CD4-positive, alpha-beta T cell treated with Interleukin-17A for 4 hours (primary cell): ENCODE data around the gene GIMAP8.
A peak's percentile ranks its signal among the peaks of the same experiment; 100 is the strongest.

ENCODE experiments used
- DNase-seq: peaks from one replicate; pipeline ENCODE4 v3.0.0-alpha.2; 2020; ENCODE audit warnings: mixed read lengths

Gene GIMAP8

GRCh38 chr7:150412016-150412415 lies 38.4 kb upstream of the GIMAP8 start:
- DNase-seq: no peak

DNA sequence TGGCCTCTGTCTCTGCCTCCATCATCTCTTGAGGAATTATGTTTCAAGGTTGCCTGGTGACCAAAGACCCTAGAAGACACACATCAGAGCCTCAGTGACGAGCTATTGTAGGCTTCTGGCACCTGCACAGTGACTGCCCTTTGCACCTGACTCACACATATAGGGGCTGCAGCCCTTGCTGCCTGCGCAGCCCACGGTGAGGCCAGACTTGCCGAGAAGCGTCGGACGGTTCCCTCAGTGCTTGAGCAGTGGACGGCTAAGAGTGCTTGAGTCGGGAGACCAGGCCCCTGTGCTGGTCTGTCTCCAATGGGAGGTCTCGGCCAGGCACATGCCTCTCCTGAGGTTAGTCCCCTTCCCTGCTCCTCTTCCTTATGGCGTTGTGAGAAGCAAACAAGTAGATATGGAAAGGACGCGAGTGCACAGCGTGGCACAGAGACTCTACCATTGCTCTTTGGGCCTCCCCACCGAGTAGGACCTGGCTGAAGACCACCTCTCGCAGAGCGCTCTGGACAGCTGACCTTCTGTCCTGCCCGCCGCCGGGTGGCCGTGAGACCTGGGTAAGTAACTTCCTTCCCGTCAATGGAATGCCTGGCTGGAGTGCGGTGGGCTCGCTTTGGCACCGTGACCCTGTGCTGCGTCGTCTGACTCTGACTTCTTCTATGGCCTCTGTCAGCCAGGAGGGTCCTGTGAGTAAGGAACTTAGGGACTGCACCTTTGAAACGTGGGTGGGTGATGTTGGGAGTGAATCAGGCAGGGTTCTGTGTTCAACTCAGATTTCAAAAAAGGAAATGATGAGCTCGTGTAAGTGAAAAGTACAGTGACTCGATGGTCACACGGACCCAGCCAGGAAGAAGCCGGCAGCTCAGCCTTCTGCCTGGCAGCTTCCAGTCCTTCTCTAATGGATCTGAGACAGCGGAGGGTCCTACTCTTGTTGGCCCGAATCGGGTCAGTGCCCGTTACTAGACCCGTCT lies 37.6 kb upstream of the GIMAP8 start:
- no peak for DNase-seq

DNA sequence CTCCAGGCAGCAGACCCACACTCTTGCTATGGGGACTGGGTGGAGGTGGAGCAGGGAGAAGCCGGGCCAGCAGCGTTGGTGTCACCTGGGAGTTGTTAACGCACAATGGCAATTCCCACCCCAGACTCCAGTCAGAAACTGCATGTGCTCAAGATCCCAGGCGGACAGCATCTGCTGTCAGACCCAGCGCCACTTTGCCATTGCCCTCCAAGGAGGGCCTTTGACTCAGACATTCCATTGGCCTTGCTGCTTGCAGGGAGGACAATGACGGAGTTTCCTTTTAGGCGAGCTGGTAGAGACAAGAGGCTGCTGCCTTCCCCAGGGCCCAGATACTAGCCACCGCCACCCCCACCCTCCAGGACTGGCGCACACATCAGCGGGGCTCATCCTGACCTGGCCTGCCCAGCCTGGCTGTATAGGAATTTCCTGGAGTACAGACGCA lies 36.8 kb upstream of the GIMAP8 start:
- DNase-seq: no peak

- no peak for DNase-seq
Measured at GRCh38 chr7:150415161-150416153, 35.0 kb upstream of the GIMAP8 start.

DNA sequence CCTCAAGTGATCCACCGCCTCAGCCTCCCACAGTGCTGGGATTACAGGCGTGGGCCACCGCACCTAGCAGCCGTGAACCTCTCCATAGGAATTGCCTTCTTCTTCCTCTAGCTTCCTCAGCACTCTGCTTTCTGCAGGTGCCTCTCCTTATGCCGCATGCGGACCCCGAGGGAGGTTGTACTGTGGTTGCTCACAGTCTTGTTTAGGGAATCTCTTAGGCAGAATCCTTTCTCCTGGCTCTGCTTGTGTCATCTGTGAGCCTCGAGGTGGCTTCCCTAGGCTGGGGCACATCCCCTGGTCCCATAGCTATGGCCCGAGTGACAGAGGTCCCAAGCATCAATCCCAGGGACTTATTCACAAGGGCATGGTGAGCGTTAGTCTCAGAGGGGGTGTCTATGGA lies 33.2 kb upstream of the GIMAP8 start:
- no peak for DNase-seq

- no peak for DNase-seq
Measured at GRCh38 chr7:150417863-150418262, 32.6 kb upstream of the GIMAP8 start.

GRCh38 chr7:150420242-150420641 lies 30.2 kb upstream of the GIMAP8 start:
- no peak for DNase-seq

DNA sequence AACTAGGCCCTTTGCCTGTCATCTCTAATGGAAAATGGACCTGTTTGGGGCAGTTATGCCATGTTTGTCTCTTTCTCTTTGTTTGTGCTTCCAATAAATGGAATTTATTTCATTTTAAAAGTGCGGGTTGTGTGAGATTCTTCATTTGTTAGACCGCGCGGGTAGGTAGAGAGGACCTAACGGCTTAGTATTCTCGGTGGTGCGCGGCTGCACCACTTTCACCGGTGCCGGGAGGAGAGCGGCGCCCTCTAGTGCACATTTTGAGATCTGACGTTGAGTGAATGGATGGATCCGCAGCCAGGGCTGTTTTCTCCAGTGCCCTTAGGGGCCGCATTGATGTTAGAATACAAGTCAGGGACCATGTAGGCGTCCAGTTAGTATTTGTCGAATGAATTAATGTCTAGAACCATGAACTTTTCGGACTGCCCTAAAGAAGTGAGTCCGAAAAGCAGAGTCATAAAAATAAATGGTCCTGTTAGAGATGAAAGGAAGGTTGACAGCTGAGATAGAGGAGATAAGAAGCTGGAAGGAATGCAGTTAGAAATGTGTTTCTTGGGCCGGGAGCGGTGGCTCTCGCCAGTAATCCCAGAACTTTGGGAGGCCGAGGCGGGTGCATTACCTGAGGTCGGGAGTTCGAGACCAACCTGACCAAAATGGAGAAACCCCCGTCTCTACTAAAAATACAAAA lies 29.3 kb upstream of the GIMAP8 start:
- peak; percentile 93 for DNase-seq

DNA sequence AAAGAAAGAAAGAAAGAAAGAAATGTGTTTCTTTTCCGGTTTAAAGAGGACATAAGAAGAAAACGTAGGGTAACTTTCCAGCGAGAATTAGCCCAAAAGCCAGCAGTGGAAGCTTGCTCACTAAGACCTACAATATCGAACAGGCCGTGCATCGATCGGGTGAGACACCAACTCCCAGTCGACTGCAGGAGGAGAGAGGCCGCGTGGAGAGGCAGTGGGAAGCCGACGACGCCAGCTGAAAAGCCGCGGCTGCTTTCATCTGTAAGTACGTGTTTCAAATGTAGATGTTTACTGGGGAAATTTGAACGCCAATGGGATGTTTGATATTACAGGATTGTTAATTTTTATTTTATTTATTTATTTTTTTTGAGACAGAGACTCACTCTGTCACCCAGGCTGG lies 28.6 kb upstream of the GIMAP8 start:
- DNase-seq: no peak

DNA sequence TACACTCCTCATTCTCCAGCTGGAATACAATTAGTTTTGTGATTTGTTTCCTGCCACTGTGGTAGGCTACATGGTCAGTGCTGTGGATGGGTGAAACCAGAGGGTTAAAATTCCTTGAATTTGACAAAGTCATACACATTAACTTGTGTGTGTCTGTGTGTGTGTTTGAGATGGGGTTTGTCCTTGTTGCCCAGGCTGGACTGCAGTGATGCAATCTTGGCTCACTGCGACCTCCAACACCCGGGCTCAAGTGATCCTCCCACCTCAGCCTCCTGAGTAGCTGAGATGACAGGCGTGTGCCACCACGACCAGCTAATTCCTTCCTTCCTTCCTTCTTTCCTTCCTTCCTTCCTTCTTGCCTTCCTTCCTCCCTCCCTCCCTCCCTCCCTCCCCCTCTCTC lies 24.8 kb upstream of the GIMAP8 start:
- DNase-seq: no peak

DNA sequence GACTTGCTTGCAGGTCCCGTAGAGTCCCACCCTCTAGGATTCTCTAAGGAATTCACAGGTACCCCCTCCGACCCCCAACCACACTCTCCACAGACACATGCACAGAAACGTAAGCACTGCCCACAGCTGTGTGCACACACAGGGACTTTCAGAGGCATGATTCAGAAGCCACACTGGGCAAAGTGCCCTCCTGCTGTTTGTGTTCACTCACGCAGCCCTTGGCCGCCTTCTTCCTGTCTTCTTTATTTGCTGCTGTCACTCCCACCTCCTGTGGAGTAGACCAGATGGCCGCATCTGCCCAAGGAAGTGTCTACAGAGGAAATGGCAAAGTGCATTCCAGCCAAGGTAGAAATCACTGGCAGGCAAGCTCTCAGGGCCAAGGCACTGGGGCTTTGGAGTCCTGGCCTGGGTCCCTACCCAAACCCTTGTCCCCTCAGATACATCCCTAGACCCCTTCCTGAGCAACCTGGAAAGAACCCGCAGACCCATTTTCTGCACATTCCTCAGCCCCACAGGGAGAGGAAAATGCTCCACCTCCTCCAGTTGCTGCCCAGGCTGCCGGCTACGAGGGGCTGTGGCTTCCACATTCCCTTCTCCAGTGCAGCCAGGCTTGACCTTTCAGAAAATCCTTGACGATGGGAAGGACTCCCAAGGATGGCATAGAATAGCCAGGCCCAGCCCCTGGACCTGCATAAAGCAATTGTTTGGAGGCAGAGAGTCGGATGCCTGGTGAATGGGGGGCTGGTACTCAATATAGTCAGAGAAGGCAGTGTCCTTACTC lies 21.6 kb upstream of the GIMAP8 start:
- DNase-seq: no peak

DNA sequence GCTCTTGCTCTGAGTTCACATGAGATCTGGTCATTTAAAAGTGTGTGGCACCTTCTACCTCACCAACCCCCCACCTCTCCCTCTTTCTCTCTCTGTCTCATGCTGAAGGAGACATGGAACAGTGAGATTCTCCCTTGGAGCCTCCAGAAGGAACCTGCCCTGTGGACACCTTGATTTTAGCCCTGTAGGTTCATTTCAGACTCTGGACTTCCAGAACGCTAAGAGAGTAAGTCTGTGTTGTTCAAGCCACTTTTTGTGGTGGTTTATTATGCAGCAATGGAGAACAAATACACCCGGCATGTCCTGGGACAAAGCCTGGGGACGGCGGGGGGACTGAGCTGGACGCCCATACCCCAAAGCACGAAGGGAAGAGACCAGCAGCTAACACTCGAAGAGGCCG lies 20.7 kb upstream of the GIMAP8 start:
- DNase-seq: no peak

GRCh38 chr7:150430465-150431085 lies 19.9 kb upstream of the GIMAP8 start:
- no peak for DNase-seq

DNA sequence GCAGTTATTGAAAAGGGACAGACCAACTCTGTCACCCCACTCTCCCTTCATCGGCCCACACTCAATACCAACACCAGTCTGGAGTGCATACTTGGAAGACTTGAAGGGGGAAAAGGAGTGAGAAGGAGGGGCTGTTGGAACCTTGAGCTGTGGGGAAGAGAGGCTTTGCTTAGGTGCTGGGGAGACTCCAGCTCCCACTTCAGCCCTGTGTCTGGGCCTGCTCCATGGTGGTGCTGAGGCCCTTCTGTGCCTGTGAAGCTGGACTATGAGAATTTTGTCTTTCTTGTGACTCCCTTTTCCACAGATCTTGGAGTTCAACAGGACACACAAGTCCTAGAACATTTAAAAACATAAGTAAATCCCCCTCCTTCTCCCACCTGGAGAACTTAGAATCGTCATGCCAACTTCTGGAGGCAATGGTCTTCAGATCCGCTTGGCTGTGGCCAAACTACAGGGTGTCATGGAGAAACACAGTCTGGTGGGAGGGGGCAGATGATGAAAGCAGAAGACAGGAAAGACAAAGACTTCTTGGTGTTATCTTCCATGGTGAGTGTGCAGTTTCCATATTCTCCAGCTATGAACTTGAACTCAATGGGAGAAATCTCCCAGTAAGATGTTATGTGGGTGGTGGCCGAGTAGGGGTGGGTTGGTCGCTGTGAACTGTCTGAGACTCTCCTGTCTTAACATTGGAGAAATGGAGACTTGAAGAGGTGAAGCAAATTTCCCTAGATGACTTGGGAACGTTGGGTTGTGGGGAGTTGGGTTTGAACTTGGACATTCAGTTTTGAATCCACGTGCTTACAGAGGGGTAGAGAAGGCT lies 18.4 kb upstream of the GIMAP8 start:
- no peak for DNase-seq

- DNase-seq: no peak
Measured at GRCh38 chr7:150432915-150433892, 17.2 kb upstream of the GIMAP8 start.

GRCh38 chr7:150434240-150434639 lies 16.2 kb upstream of the GIMAP8 start:
- DNase-seq: no peak

- no peak for DNase-seq
Measured at GRCh38 chr7:150435047-150435389, 15.4 kb upstream of the GIMAP8 start.

DNA sequence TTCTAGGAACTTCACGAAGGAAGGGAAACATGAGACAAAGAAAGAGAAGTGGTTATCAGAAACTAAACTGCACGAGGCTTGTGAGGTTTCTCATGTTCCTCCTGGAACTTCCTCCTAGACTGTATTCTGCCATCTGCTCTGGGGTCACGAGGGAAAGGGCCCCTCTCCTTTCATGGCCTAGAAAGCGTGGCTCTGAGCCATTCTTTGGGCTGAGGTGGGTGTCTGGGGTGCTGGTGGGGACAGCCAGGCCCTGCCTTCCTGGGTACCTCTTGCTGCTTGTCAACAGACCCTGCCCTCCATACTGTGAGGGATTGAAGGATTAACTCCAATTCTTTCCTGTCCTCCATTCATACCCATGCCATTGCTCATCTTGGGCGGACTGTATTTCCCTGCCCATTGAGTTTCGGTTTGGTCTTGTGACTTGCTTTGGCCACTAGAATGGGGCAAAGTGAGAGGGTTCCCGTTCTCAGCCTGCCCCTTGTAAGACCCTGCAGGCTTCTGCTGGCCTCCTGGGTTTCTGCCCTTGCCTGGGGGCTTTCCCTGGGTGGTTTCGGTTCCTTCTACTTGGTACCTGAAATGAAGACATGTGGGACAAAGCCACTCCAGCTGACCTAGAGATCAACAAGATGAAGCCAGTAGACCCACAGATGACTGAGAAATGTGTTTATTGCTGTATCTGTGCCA lies 14.9 kb upstream of the GIMAP8 start:
- DNase-seq: no peak

DNA sequence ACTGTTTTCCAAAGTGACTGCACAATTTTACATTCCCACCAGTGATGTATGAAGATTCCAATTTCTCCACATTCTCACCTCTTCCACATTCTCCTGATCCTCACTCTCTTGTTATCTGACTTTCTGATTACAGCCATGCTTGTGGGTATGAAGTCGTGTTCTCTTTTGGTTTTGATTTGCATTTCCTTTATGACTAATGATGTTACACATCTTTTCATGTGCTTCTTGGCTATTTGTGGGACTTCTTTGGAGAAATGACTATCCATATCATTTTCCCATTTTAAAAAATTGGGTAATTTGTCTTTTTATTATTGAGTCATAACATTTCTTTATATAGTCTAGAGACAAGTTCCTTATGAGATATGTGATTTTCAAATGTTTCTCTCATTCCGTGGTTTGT lies 10.5 kb upstream of the GIMAP8 start:
- DNase-seq: no peak
